GM18499 (cell line): ENCODE measurements around the gene ZNF407.
A peak's percentile ranks its signal among the peaks of the same experiment; 100 is the strongest.
"Not testable (repeated sequence)": the region's sequence is repeated elsewhere in the genome, so short reads cannot be mapped to it uniquely, and the experiment has no call there.

Experiments used
- ATAC-seq: cut with Tn5 transposase; IDR thresholded peaks from one replicate; pipeline ENCODE4 v1.9.1; 2021; ENCODE audit warnings: moderate number of reproducible peaks; ENCODE audit not compliant: insufficient read depth, unreplicated experiment

Gene ZNF407

GRCh38 chr18:74946646-74947375 lies 349.1 kb downstream of the ZNF407 start:
- no peak for ATAC-seq

- no peak for ATAC-seq
Observed at GRCh38 chr18:74947417-74947816, 349.7 kb downstream of the ZNF407 start.

GRCh38 chr18:74947875-74948274 lies 350.2 kb downstream of the ZNF407 start:
- ATAC-seq, result no peak

GRCh38 chr18:74949611-74950010 lies 351.9 kb downstream of the ZNF407 start:
- no peak for ATAC-seq

- ATAC-seq, result no peak
Observed at GRCh38 chr18:74950479-74950878, 352.8 kb downstream of the ZNF407 start.

- ATAC-seq, result peak; percentile 48
Observed at GRCh38 chr18:74951165-74951760, 353.6 kb downstream of the ZNF407 start.

- ATAC-seq, result no peak
Observed at GRCh38 chr18:74957588-74958224, 360.0 kb downstream of the ZNF407 start.

GRCh38 chr18:74959216-74959615 lies 361.5 kb downstream of the ZNF407 start:
- no peak for ATAC-seq

- ATAC-seq, result no peak
Observed at GRCh38 chr18:74961596-74961995, 363.9 kb downstream of the ZNF407 start.

- ATAC-seq, result peak; percentile 81
Observed at GRCh38 chr18:74963820-74964446, 366.3 kb downstream of the ZNF407 start.

- no peak for ATAC-seq
Observed at GRCh38 chr18:74965682-74966081, 368.0 kb downstream of the ZNF407 start.

GRCh38 chr18:74967438-74967837 lies 369.8 kb downstream of the ZNF407 start:
- ATAC-seq, result no peak

GRCh38 chr18:74967979-74968378 lies 370.3 kb downstream of the ZNF407 start:
- no peak for ATAC-seq

GRCh38 chr18:74971358-74971757 lies 373.7 kb downstream of the ZNF407 start:
- not testable (repeated sequence) for ATAC-seq

- not testable (repeated sequence) for ATAC-seq
Observed at GRCh38 chr18:74971776-74972175, 374.1 kb downstream of the ZNF407 start.

GRCh38 chr18:74972354-74972753 lies 374.7 kb downstream of the ZNF407 start:
- ATAC-seq, result no peak

GRCh38 chr18:74975001-74975400 lies 377.3 kb downstream of the ZNF407 start:
- ATAC-seq, result no peak

- no peak for ATAC-seq
Observed at GRCh38 chr18:74976331-74976909, 378.8 kb downstream of the ZNF407 start.

GRCh38 chr18:74977041-74977440 lies 379.4 kb downstream of the ZNF407 start:
- no peak for ATAC-seq

- ATAC-seq, result no peak
Observed at GRCh38 chr18:74980669-74981068, 383.0 kb downstream of the ZNF407 start.

GRCh38 chr18:74981476-74981875 lies 383.8 kb downstream of the ZNF407 start:
- ATAC-seq, result no peak
